H1 (cell line): ENCODE results near the gene TMEM221. TPM values are rescaled to one million over a fixed set of nuclear protein-coding genes. Genes with fewer than 3 reads are reported as not detected.

Experiments used
- CTCF ChIA-PET: fragments of 300-600 bp; sonication (Branson Sonifier 250); formaldehyde crosslinking; loops from one replicate; lab custom pipeline; 2021; ENCODE audit not compliant: partially characterized antibody; lab: Charles Lee
- POLR2A ChIA-PET: fragments of 300-600 bp; sonication (Branson Sonifier 250); formaldehyde crosslinking; loops from one replicate; lab custom pipeline; 2021; ENCODE audit warnings: inconsistent platforms; ENCODE audit not compliant: partially characterized antibody; lab: Charles Lee
- DNase-seq, 2 experiments: peaks; one replicate each; pipeline versions ENCODE4 v3.0.0 to v3.0.0-alpha.2; 2010 to 2022; ENCODE audit warnings: low spot score in 2 of 2, low read depth in 1 of 2, mixed read lengths in 1 of 2
- FAIRE-seq: peaks from 2 replicates; lab custom pipeline; 2011; peaks lifted over from hg19 to GRCh38; lab: Jason Lieb, UNC
- H2AFZ ChIP-seq: 2 replicates; pipeline ENCODE4 v1.8.1; 2012; ENCODE audit warnings: low read length, inconsistent platforms
- H2AK5ac ChIP-seq: 2 replicates; pipeline ENCODE4 v1.6.1; 2013; ENCODE audit warnings: low read depth, low read length
- H2BK120ac ChIP-seq: replicated peaks from 2 replicates; pipeline ENCODE3; 2013; ENCODE audit warnings: low read depth, low read length, inconsistent platforms
- H2BK12ac ChIP-seq: 2 replicates; pipeline ENCODE4 v1.6.1; 2013; ENCODE audit warnings: low read depth, low read length
- H2BK15ac ChIP-seq: 2 replicates; pipeline ENCODE4 v1.6.1; 2013; ENCODE audit warnings: low read length
- H2BK20ac ChIP-seq: 2 replicates; pipeline ENCODE4 v1.6.1; 2013; ENCODE audit warnings: low read length
- H2BK5ac ChIP-seq: 2 replicates; pipeline ENCODE4 v1.6.1; 2013; ENCODE audit warnings: low read depth, low read length
- H3K14ac ChIP-seq: 2 replicates; pipeline ENCODE4 v1.6.1; 2013; ENCODE audit warnings: inconsistent platforms; ENCODE audit not compliant: insufficient read length
- H3K18ac ChIP-seq: 2 replicates; pipeline ENCODE4 v1.6.1; 2013; ENCODE audit warnings: low read length; ENCODE audit errors: extremely low read depth
- H3K23ac ChIP-seq: 2 replicates; pipeline ENCODE4 v1.6.1; 2013; ENCODE audit warnings: inconsistent platforms; ENCODE audit not compliant: insufficient read length
- H3K23me2 ChIP-seq: 2 replicates; pipeline ENCODE4 v1.6.1; 2013; ENCODE audit warnings: low read depth, low read length
- H3K27ac ChIP-seq: 2 replicates; pipeline ENCODE4 v1.6.1; 2011; ENCODE audit warnings: low read depth, low read length, inconsistent platforms
- H3K27me3 ChIP-seq, 4 experiments: replicated peaks in 1 of 4; 1 replicate in 1 of 4; 2 replicates in 3 of 4; pipeline versions ENCODE4 v1.6.1 to v1.8.1; 2011 to 2013; ENCODE audit warnings: low read length in 3 of 4, mild to moderate bottlenecking in 3 of 4, inconsistent platforms in 2 of 4, mixed read lengths in 2 of 4, moderate library complexity in 1 of 4; ENCODE audit not compliant: control insufficient read depth in 3 of 4, insufficient read depth in 3 of 4; ENCODE audit errors: extremely low read depth in 1 of 4
- H3K36me3 ChIP-seq, 4 experiments: 2 replicates each; pipeline versions ENCODE4 v1.6.1 to v1.8.1; 2011 to 2013; ENCODE audit warnings: mild to moderate bottlenecking in 4 of 4, low read length in 3 of 4, moderate library complexity in 2 of 4, control low read depth in 1 of 4, inconsistent platforms in 1 of 4; ENCODE audit not compliant: insufficient read depth in 4 of 4, control insufficient read depth in 2 of 4
- H3K4ac ChIP-seq: replicated peaks from 2 replicates; pipeline ENCODE3; 2013; ENCODE audit warnings: low read length, low read depth, mixed read lengths, inconsistent platforms; ENCODE audit not compliant: insufficient read length
- H3K4me1 ChIP-seq, 4 experiments: replicated peaks in 1 of 4; 1 replicate in 1 of 4; 2 replicates in 3 of 4; pipeline versions ENCODE4 v1.6.1 to v1.8.1; 2011 to 2013; ENCODE audit warnings: low read length in 3 of 4, inconsistent platforms in 2 of 4, mixed read lengths in 1 of 4; ENCODE audit not compliant: insufficient read depth in 4 of 4, control insufficient read depth in 3 of 4
- H3K4me2 ChIP-seq, 2 experiments: 2 replicates each; pipeline versions ENCODE4 v1.6.1 to v1.8.1; 2011 to 2013; ENCODE audit warnings: low read depth in 2 of 2, low read length in 2 of 2, control low read depth in 1 of 2, inconsistent platforms in 1 of 2, mild to moderate bottlenecking in 1 of 2; ENCODE audit not compliant: insufficient read depth in 1 of 2
- H3K4me3 ChIP-seq, 4 experiments: fragments of 200-600, 300-600 bp in 1 of 4; sonication (generic), shearing (Covaris generic), sonication (Bioruptor Twin) in 1 of 4; 2 replicates each; pipeline versions ENCODE4 v1.5.1 to v1.8.1; 2011 to 2016; ENCODE audit warnings: low read length in 4 of 4, low read depth in 3 of 4, control low read depth in 2 of 4, inconsistent platforms in 2 of 4, mild to moderate bottlenecking in 2 of 4, mixed read lengths in 1 of 4, moderate library complexity in 1 of 4; ENCODE audit not compliant: insufficient read depth in 2 of 4; ENCODE audit errors: extremely low read depth in 1 of 4
- H3K56ac ChIP-seq: replicated peaks from 2 replicates; pipeline ENCODE3; 2013; ENCODE audit warnings: low read depth, mild to moderate bottlenecking, mixed read lengths, low read length, inconsistent platforms; ENCODE audit not compliant: insufficient read length
- H3K79me1 ChIP-seq: 2 replicates; pipeline ENCODE4 v1.6.1; 2013; ENCODE audit warnings: low read depth, low read length, control low read depth
- H3K79me2 ChIP-seq, 2 experiments: 2 replicates each; pipeline versions ENCODE4 v1.6.1 to v1.8.1; 2012 to 2013; ENCODE audit warnings: low read length in 2 of 2, mild to moderate bottlenecking in 2 of 2, inconsistent platforms in 1 of 2; ENCODE audit not compliant: insufficient read depth in 2 of 2, control insufficient read depth in 1 of 2
- H3K9ac ChIP-seq, 4 experiments: replicated peaks in 1 of 4; 1 replicate in 1 of 4; 2 replicates in 3 of 4; pipeline versions ENCODE4 v1.6.1 to v1.8.1; 2011 to 2013; ENCODE audit warnings: low read depth in 3 of 4, low read length in 3 of 4, control low read depth in 2 of 4, mild to moderate bottlenecking in 2 of 4, moderate library complexity in 2 of 4, inconsistent platforms in 1 of 4; ENCODE audit errors: extremely low read depth in 1 of 4
- H3K9me3 ChIP-seq, 2 experiments: 2 replicates each; pipeline versions ENCODE4 v1.6.1 to v1.8.1; 2012 to 2013; ENCODE audit warnings: mild to moderate bottlenecking in 2 of 2, moderate library complexity in 2 of 2, control low read depth in 1 of 2, inconsistent platforms in 1 of 2, low read depth in 1 of 2, low read length in 1 of 2, mixed read lengths in 1 of 2; ENCODE audit not compliant: insufficient read depth in 2 of 2
- H4K20me1 ChIP-seq, 2 experiments: replicated peaks in 1 of 2; 2 replicates each; pipeline versions ENCODE3 to v1.8.1; 2011 to 2013; ENCODE audit warnings: inconsistent platforms in 2 of 2, low read length in 2 of 2, mild to moderate bottlenecking in 1 of 2; ENCODE audit not compliant: insufficient read depth in 2 of 2, control insufficient read depth in 1 of 2
- H4K5ac ChIP-seq: 2 replicates; pipeline ENCODE4 v1.6.1; 2013; ENCODE audit warnings: low read length, low read depth, mixed read lengths, inconsistent platforms; ENCODE audit not compliant: insufficient read length
- H4K8ac ChIP-seq: 2 replicates; pipeline ENCODE4 v1.8.0; 2013; ENCODE audit warnings: mild to moderate bottlenecking, moderate library complexity, low read length, inconsistent platforms; ENCODE audit not compliant: insufficient read depth; ENCODE audit errors: extremely low read depth
- H4K91ac ChIP-seq: replicated peaks from 2 replicates; pipeline ENCODE3; 2013; ENCODE audit warnings: low read length, mixed read lengths, inconsistent platforms; ENCODE audit not compliant: insufficient read length
- ASH2L ChIP-seq: fragments of 200-600, 300-600 bp; sonication (generic); IDR thresholded peaks from one replicate; pipeline ENCODE4 v1.7.1; 2017; ENCODE audit warnings: low read length
- CBX5 ChIP-seq: fragments of 300-800, 300-1000 bp; sonication (generic); IDR thresholded peaks from 2 replicates; pipeline ENCODE4 v1.7.1; 2016; ENCODE audit warnings: antibody characterized with exemption, low read length, low read depth
- HDAC2 ChIP-seq, 2 experiments: fragments of 300-600 bp in 1 of 2; sonication (generic) in 1 of 2; IDR thresholded peaks; 2 replicates each; pipeline ENCODE4 v1.6.1; 2011 to 2012; ENCODE audit warnings: low read depth in 2 of 2, low read length in 2 of 2, mild to moderate bottlenecking in 2 of 2, moderate library complexity in 2 of 2, borderline replicate concordance in 1 of 2, inconsistent platforms in 1 of 2
- RFX5 ChIP-seq: IDR thresholded peaks from 2 replicates; pipeline ENCODE4 v1.6.1; 2011; ENCODE audit warnings: low read depth, low read length, improper control_type of control experiment, borderline replicate concordance
- RNF2 ChIP-seq: fragments of 200-900, 300-1000 bp; sonication (generic); IDR thresholded peaks from 2 replicates; pipeline ENCODE4 v1.7.1; 2016; ENCODE audit warnings: borderline replicate concordance, low read depth, mild to moderate bottlenecking, antibody characterized with exemption, low read length; ENCODE audit not compliant: poor library complexity, severe bottlenecking; ENCODE audit errors: missing control alignments
- SP1 ChIP-seq: IDR thresholded peaks from 2 replicates; pipeline ENCODE4 v1.6.1; 2011; ENCODE audit warnings: low read depth, low read length
- SP4 ChIP-seq: IDR thresholded peaks from 2 replicates; pipeline ENCODE4 v1.6.1; 2012; ENCODE audit warnings: low read length, inconsistent platforms
- YY1 ChIP-seq: IDR thresholded peaks from 2 replicates; pipeline ENCODE4 v1.6.1; 2011; ENCODE audit warnings: low read depth, mild to moderate bottlenecking, low read length
- WGBS, 2 experiments: shearing (Covaris generic) in 1 of 2; methylation state at CpG; one replicate each; pipeline versions ENCODE4 v1.1.6 to v1.1.7; 2013 to 2015; ENCODE audit warnings: low lambda C conversion rate in 2 of 2, mixed read lengths in 2 of 2, inconsistent platforms in 1 of 2, low coverage in 1 of 2, missing lambda C conversion rate in 1 of 2; ENCODE audit not compliant: insufficient replicate concordance in 2 of 2, insufficient coverage in 1 of 2, insufficient read length in 1 of 2; ENCODE audit errors: extremely low coverage in 1 of 2, missing lambda C conversion rate in 1 of 2; 5-methylcytosine and 5-hydroxymethylcytosine counted together
- polyA plus RNA-seq, 7 experiments: library from polyadenylated mRNA; depleted of rRNA in 3 of 7; stranded (reverse) in 5 of 7; unstranded in 2 of 7; fragments of >200 nt in 5 of 7; fragments of 200-250 nt in 2 of 7; gene quantifications; 1 replicate in 5 of 7; 2 replicates in 1 of 7; 4 replicates in 1 of 7; pipeline versions ENCODE4 v1.2.1 to v1.2.3, GENCODE V29; 2011 to 2013; ENCODE audit warnings: missing spikeins in 2 of 7, mixed read lengths in 2 of 7
- total RNA-seq: library from RNA; stranded (reverse); fragmentation: NEBNext Ultra II Directional; extraction: Animal tissue kit (Norgen Biotek cat#: 25700); gene quantifications from 2 replicates; pipeline ENCODE4 v1.2.1, GENCODE V29; 2021
- TF ChIP-seq, protein P1 (sequence below), 3 experiments: IDR thresholded peaks; 1 replicate in 2 of 3; 2 replicates in 1 of 3; pipeline versions ENCODE4 v1.5.1 to v1.6.1; 2011; ENCODE audit warnings: low read length in 3 of 3, mild to moderate bottlenecking in 3 of 3, inconsistent platforms in 2 of 3, low read depth in 1 of 3, moderate library complexity in 1 of 3; ENCODE audit not compliant: insufficient read depth in 1 of 3; ENCODE audit errors: control extremely low read depth in 1 of 3

TMEM221 gene
- total and polyA plus RNA-seq, 2 of the 8 experiments (the other 6 are each of a cell fraction or from before 2014, with no cell fraction given), result 1.4 to 2.0 TPM

GRCh38 chr19:17441241-17442021, 7.0 kb downstream of the TMEM221 start:
- no peak overlapping the region for H4K91ac ChIP-seq
- H3K56ac ChIP-seq, result no peak overlapping the region
- no peak overlapping the region for H2BK15ac ChIP-seq
- no peak overlapping the region for H3K14ac ChIP-seq
- no peak overlapping the region for H3K4me3 ChIP-seq
- H2BK120ac ChIP-seq, result no peak overlapping the region
- H3K4ac ChIP-seq, result no peak overlapping the region
- no peaks in the 10 kb centered on the region; a peak in 1 of 7 replicates for H3K27me3 ChIP-seq
- CTCF ChIA-PET, result interaction anchor here (0.7 to 5.3 kb wide), 21 partner anchors 8 to 263 kb away, joined by 3 to 40 read pairs (median 7); partner anchors contain the start of genes CCDC194 and TMEM221
- H2AFZ ChIP-seq, result no peak overlapping the region
- no peak overlapping the region for H3K23ac ChIP-seq
- H3K9me3 ChIP-seq, result peaks cover 0 to 4% of the 10 kb centered on the region in 2 experiments; a peak in 2 of 4 replicates
- no peaks in the 10 kb centered on the region for H3K36me3 ChIP-seq
- no peak overlapping the region for H2AK5ac ChIP-seq
- H4K8ac ChIP-seq, result no peak overlapping the region
- H3K23me2 ChIP-seq, result peaks cover 11% of the 10 kb centered on the region; the same call in 1 of the 2 replicates
- no peaks in the 10 kb centered on the region for H3K79me1 ChIP-seq
- no peak overlapping the region for H4K5ac ChIP-seq
- H3K27ac ChIP-seq, result no peak overlapping the region
- H3K9ac ChIP-seq, result no peak overlapping the region
- H3K79me2 ChIP-seq, result no peaks in the 10 kb centered on the region
- no peak overlapping the region for H2BK12ac ChIP-seq
- no peak overlapping the region for H3K4me2 ChIP-seq
- POLR2A ChIA-PET, result interaction anchor here (0.6 to 0.9 kb wide), 2 partner anchors 31 to 47 kb away, joined by 3 to 6 read pairs; partner anchors contain the start of gene CCDC194
- DNase-seq (peak in 1 of 2 experiments; percentile 59), FAIRE-seq (peak; percentile 45)
- WGBS, 2 experiments, result 68% methylated on average over 8 of the region's 8 CpGs; no CpG with 5 or more reads in 1 of the 2 experiments
- H2BK20ac ChIP-seq, result no peak overlapping the region
- no peak overlapping the region for H3K18ac ChIP-seq
- peaks cover 0 to 5% of the 10 kb centered on the region in 2 experiments for H4K20me1 ChIP-seq
- H3K4me1 ChIP-seq, result no peaks in the 10 kb centered on the region
- H2BK5ac ChIP-seq, result no peak overlapping the region
- TF ChIP-seq SP4, result no peak
- TF ChIP-seq CBX5, result no peak
- TF ChIP-seq, protein P1, sequence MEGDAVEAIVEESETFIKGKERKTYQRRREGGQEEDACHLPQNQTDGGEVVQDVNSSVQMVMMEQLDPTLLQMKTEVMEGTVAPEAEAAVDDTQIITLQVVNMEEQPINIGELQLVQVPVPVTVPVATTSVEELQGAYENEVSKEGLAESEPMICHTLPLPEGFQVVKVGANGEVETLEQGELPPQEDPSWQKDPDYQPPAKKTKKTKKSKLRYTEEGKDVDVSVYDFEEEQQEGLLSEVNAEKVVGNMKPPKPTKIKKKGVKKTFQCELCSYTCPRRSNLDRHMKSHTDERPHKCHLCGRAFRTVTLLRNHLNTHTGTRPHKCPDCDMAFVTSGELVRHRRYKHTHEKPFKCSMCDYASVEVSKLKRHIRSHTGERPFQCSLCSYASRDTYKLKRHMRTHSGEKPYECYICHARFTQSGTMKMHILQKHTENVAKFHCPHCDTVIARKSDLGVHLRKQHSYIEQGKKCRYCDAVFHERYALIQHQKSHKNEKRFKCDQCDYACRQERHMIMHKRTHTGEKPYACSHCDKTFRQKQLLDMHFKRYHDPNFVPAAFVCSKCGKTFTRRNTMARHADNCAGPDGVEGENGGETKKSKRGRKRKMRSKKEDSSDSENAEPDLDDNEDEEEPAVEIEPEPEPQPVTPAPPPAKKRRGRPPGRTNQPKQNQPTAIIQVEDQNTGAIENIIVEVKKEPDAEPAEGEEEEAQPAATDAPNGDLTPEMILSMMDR (IDR thresholded peaks at IDR 0.05; ENCODE audit: control extremely low read depth in 1 of 3, insufficient read depth in 1 of 3, low read depth in 1 of 3, low read length in 3 of 3), result peak; percentile 58 to 83 (median 73)
- peak; percentile 94 for TF ChIP-seq SP1
- TF ChIP-seq RNF2, result no peak
- TF ChIP-seq HDAC2 (IDR thresholded peaks at IDR 0.05; ENCODE audit: borderline replicate concordance in 1 of 2, low read depth in 2 of 2, low read length in 2 of 2), result no peak
- peak; percentile 24; the same call in 1 of the 2 replicates for TF ChIP-seq YY1
- no peak for TF ChIP-seq ASH2L
- no peak for TF ChIP-seq RFX5
